H9 (cell line): ENCODE measurements around the gene PDLIM7. TPM values are rescaled to one million over a fixed set of nuclear protein-coding genes. Genes with fewer than 3 reads are reported as not detected.

Experiments used
- DNase-seq: peaks from one replicate; pipeline ENCODE4 v3.0.0-alpha.2; 2017
- H2AFZ ChIP-seq: one replicate; pipeline ENCODE4 v1.6.1; 2013; ENCODE audit warnings: mild to moderate bottlenecking, low read length, control low read depth, moderate library complexity
- H2AK5ac ChIP-seq: 2 replicates; pipeline ENCODE4 v1.6.1; 2013; ENCODE audit warnings: low read length, control low read depth, mixed read lengths; ENCODE audit not compliant: insufficient read length
- H2BK120ac ChIP-seq: one replicate; pipeline ENCODE4 v1.6.1; 2013; ENCODE audit warnings: low read depth, mild to moderate bottlenecking, low read length, control low read depth, inconsistent platforms; ENCODE audit not compliant: poor library complexity, severe bottlenecking
- H2BK12ac ChIP-seq: 2 replicates; pipeline ENCODE4 v1.6.1; 2013; ENCODE audit warnings: low read length, control low read depth, mixed read lengths, low read depth; ENCODE audit not compliant: insufficient read length
- H2BK15ac ChIP-seq: 2 replicates; pipeline ENCODE4 v1.6.1; 2013; ENCODE audit warnings: low read depth, low read length, control low read depth
- H2BK20ac ChIP-seq: one replicate; pipeline ENCODE4 v1.6.1; 2013; ENCODE audit warnings: low read depth, mild to moderate bottlenecking, low read length, control low read depth, inconsistent platforms; ENCODE audit not compliant: poor library complexity, severe bottlenecking
- H2BK5ac ChIP-seq: 2 replicates; pipeline ENCODE4 v1.6.1; 2013; ENCODE audit warnings: low read length, control low read depth, mixed read lengths; ENCODE audit not compliant: insufficient read length
- H3K14ac ChIP-seq: 2 replicates; pipeline ENCODE4 v1.6.1; 2013; ENCODE audit warnings: low read length, control low read depth; ENCODE audit not compliant: insufficient read depth
- H3K18ac ChIP-seq: 2 replicates; pipeline ENCODE4 v1.6.1; 2013; ENCODE audit warnings: low read depth, mild to moderate bottlenecking, mixed read lengths, low read length, control low read depth; ENCODE audit not compliant: insufficient read length
- H3K23ac ChIP-seq: 2 replicates; pipeline ENCODE4 v1.6.1; 2013; ENCODE audit warnings: low read length, control low read depth, mixed read lengths, low read depth; ENCODE audit not compliant: insufficient read length
- H3K23me2 ChIP-seq: 2 replicates; pipeline ENCODE4 v1.6.1; 2013; ENCODE audit warnings: low read depth, mild to moderate bottlenecking, mixed read lengths, low read length, control low read depth; ENCODE audit not compliant: insufficient read length, poor library complexity, severe bottlenecking
- H3K27ac ChIP-seq: 2 replicates; pipeline ENCODE4 v1.5.1; 2013; ENCODE audit warnings: low read length, control low read depth, mixed read lengths, low read depth; ENCODE audit not compliant: insufficient read length
- H3K27me3 ChIP-seq: 2 replicates; pipeline ENCODE4 v1.6.1; 2013; ENCODE audit warnings: low read length, control low read depth, inconsistent platforms; ENCODE audit not compliant: insufficient read depth
- H3K4ac ChIP-seq: 2 replicates; pipeline ENCODE4 v1.6.1; 2013; ENCODE audit warnings: low read depth, mild to moderate bottlenecking, control low read depth, inconsistent platforms, low read length, moderate library complexity
- H3K4me1 ChIP-seq: 2 replicates; pipeline ENCODE4 v1.6.1; 2013; ENCODE audit warnings: low read length, control low read depth, inconsistent platforms; ENCODE audit not compliant: insufficient read depth
- H3K4me2 ChIP-seq: 2 replicates; pipeline ENCODE4 v1.6.1; 2013; ENCODE audit warnings: low read length, control low read depth, mixed read lengths; ENCODE audit not compliant: insufficient read length, insufficient read depth
- H3K56ac ChIP-seq: 2 replicates; pipeline ENCODE4 v1.6.1; 2013; ENCODE audit warnings: low read depth, mild to moderate bottlenecking, mixed read lengths, low read length, control low read depth; ENCODE audit not compliant: insufficient read length
- H3K79me1 ChIP-seq: 2 replicates; pipeline ENCODE4 v1.6.1; 2013; ENCODE audit warnings: low read depth, mild to moderate bottlenecking, moderate library complexity, low read length, control low read depth, inconsistent platforms; ENCODE audit not compliant: insufficient read depth, poor library complexity, severe bottlenecking
- H3K79me2 ChIP-seq: 2 replicates; pipeline ENCODE4 v1.6.1; 2013; ENCODE audit warnings: low read length, control low read depth, inconsistent platforms; ENCODE audit not compliant: insufficient read depth
- H3K9ac ChIP-seq: 2 replicates; pipeline ENCODE4 v1.6.1; 2013; ENCODE audit warnings: low read length, control low read depth, mixed read lengths; ENCODE audit not compliant: insufficient read length; ENCODE audit errors: extremely low read depth
- H3K9me3 ChIP-seq: one replicate; pipeline ENCODE4 v1.6.1; 2013; ENCODE audit warnings: low read depth, low read length, inconsistent platforms; ENCODE audit not compliant: control insufficient read depth
- H3T11ph ChIP-seq: one replicate; pipeline ENCODE4 v1.6.1; 2013; ENCODE audit warnings: mild to moderate bottlenecking, low read length, control low read depth, inconsistent platforms
- H4K20me1 ChIP-seq: one replicate; pipeline ENCODE4 v1.6.1; 2013; ENCODE audit not compliant: control insufficient read depth, insufficient read length, insufficient read depth
- H4K5ac ChIP-seq: 2 replicates; pipeline ENCODE4 v1.6.1; 2013; ENCODE audit warnings: low read depth, mild to moderate bottlenecking, mixed read lengths, low read length, control low read depth; ENCODE audit not compliant: insufficient read length
- H4K8ac ChIP-seq: replicated peaks from 2 replicates; pipeline ENCODE4 v1.6.1; 2013; ENCODE audit warnings: low read length, control low read depth, mixed read lengths, low read depth; ENCODE audit not compliant: insufficient read length
- H4K91ac ChIP-seq: 2 replicates; pipeline ENCODE4 v1.6.1; 2013; ENCODE audit warnings: low read depth, mild to moderate bottlenecking, moderate library complexity, mixed read lengths, low read length, control low read depth; ENCODE audit not compliant: insufficient read length
- H3K27ac Mint-ChIP-seq, 3 experiments: 2 replicates in 2 of 3; 3 replicates in 1 of 3; pipeline ENCODE4 v1.8.0; 2020 to 2021; ENCODE audit warnings: mixed read lengths in 3 of 3, mild to moderate bottlenecking in 1 of 3, moderate library complexity in 1 of 3
- H3K27me3 Mint-ChIP-seq: 2 replicates; pipeline ENCODE4 v1.8.0; 2021; ENCODE audit warnings: low read depth, mild to moderate bottlenecking, moderate library complexity, mixed read lengths
- H3K36me3 Mint-ChIP-seq, 3 experiments: 2 replicates in 2 of 3; 3 replicates in 1 of 3; pipeline ENCODE4 v1.8.0; 2020 to 2021; ENCODE audit warnings: low read depth in 3 of 3, mixed read lengths in 3 of 3; ENCODE audit not compliant: insufficient read depth in 1 of 3
- H3K4me1 Mint-ChIP-seq, 2 experiments: 2 replicates each; pipeline ENCODE4 v1.8.0; 2020; ENCODE audit warnings: mixed read lengths in 2 of 2
- H3K4me3 Mint-ChIP-seq, 2 experiments: 2 replicates in 1 of 2; 3 replicates in 1 of 2; pipeline ENCODE4 v1.8.0; 2020 to 2021; ENCODE audit warnings: mild to moderate bottlenecking in 2 of 2, mixed read lengths in 2 of 2, moderate library complexity in 1 of 2
- H3K9me3 Mint-ChIP-seq, 2 experiments: 2 replicates in 1 of 2; 3 replicates in 1 of 2; pipeline ENCODE4 v1.8.0; 2020; ENCODE audit warnings: mild to moderate bottlenecking in 2 of 2, mixed read lengths in 2 of 2, moderate library complexity in 1 of 2
- CTCF ChIP-seq: fragments of 200-600 bp; sonication (generic); conservative IDR thresholded peaks from 3 replicates; pipeline ENCODE4 v1.8.0; 2021; ENCODE audit warnings: antibody characterized with exemption, mild to moderate bottlenecking
- WGBS: extraction: QIAGEN DNeasy Blood & Tissue Kit; methylation state at CpG from one replicate; pipeline ENCODE4 v1.1.7; 2013; ENCODE audit warnings: missing lambda C conversion rate, low lambda C conversion rate, mixed read lengths; ENCODE audit not compliant: insufficient read length; ENCODE audit errors: extremely low coverage; 5-methylcytosine and 5-hydroxymethylcytosine counted together
- total RNA-seq: library from RNA; stranded (reverse); gene quantifications from 2 replicates; pipeline ENCODE4 v1.2.1, GENCODE V29; 2021

Gene PDLIM7
- total RNA-seq, 1 experiment from 2014 or later = 137 TPM

GRCh38 chr5:177445052-177445916 lies 52.1 kb downstream of the PDLIM7 start:
- Histone ChIP-seq H3K23me2 (peaks cover 7% of the 10 kb centered on the region), H2AFZ (no peak overlapping the region), H3K4me2 (no peak overlapping the region), H2BK5ac (no peak overlapping the region), H2BK12ac (no peak overlapping the region), H3K9me3 (no peaks in the 10 kb centered on the region), H4K20me1 (no peaks in the 10 kb centered on the region), H2BK20ac (no peak overlapping the region), H3T11ph (no peak overlapping the region), H3K14ac (no peak overlapping the region), H3K18ac (no peak overlapping the region), H3K56ac (no peak overlapping the region), H3K4ac (no peak overlapping the region), H2BK120ac (no peak overlapping the region), H2BK15ac (no peak overlapping the region), H3K23ac (no peak overlapping the region), H3K79me2 (no peaks in the 10 kb centered on the region), H3K79me1 (no peaks in the 10 kb centered on the region), H4K91ac (no peak overlapping the region), H4K5ac (no peak overlapping the region), H3K4me1 (no peaks in the 10 kb centered on the region; the same call in 1 of the 2 replicates), H2AK5ac (no peak overlapping the region), H4K8ac (no peak overlapping the region), H3K9ac (no peak overlapping the region), H3K27me3 (no peaks in the 10 kb centered on the region; the same call in 1 of the 2 replicates), H3K27ac (no peak overlapping the region)
- Mint-ChIP-seq H3K27ac (peak overlapping the region in 1 of 3 experiments; percentile 36; a peak in 1 of 7 replicates), H3K4me3 (peak overlapping the region; percentile 59 to 79), H3K9me3 (no peaks in the 10 kb centered on the region), H3K36me3 (peaks cover 3 to 14% (median 8%) of the 10 kb centered on the region in 3 experiments), H3K27me3 (peaks cover 25% of the 10 kb centered on the region), H3K4me1 (peaks cover 43 to 46% of the 10 kb centered on the region in 2 experiments)
- DNase-seq = no peak
- WGBS = no CpG with 5 or more reads among the region's 10 CpGs
- no peak for TF ChIP-seq CTCF
